ENCODE data around the gene NKX2-2.

Gene NKX2-2

DNA sequence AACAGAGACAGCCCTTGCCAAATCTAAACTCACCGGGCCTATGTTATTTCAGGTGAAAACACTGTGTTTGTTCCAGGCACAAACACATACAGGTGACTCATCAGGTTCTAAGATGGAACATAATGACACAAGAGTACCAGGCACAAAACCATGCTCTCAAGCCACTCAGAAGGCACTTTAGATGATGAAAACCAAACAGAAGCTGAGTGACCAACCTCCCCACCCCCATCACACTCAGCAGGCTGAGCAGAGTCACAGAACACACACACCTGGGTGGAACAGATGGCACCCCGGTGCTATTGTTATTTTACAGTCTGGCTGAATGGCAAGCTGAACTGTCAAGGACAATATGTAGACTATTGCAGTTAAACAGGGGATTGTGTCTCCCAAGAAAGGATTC is 20.6 kb upstream of the NKX2-2 start:
- no peak for TF ChIP-seq CTCF (conservative IDR thresholded peaks at IDR 0.05; ENCODE audit: low read length)
- H3K4me3 ChIP-seq (ENCODE audit: low read length): no peak overlapping the region
- DNase-seq (ENCODE audit: low read depth): no peak

DNA sequence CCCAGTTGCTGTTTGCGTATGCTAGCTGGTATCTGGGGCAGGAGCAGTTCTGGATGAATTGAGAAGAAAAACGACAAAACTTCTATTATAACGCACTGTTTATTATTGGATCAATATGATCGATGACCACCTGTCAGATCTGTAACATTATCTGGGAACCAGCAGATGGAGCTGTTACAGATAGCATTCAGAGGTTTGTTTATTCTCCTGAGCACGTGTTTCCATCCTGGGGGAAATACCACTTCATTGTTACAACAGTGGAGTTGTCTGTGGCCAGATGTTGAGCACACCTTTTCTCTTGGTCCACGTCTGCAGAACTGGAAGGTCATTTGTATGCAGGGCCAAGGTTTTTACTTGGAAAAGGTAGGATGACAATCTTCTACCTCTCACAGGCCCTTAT is 16.0 kb upstream of the NKX2-2 start:
- no peak for DNase-seq (ENCODE audit: low read depth)
- no peak overlapping the region for H3K4me3 ChIP-seq (ENCODE audit: low read length)
- TF ChIP-seq CTCF (conservative IDR thresholded peaks at IDR 0.05; ENCODE audit: low read length): peak; percentile 31; the same call in 1 of the 2 replicates

DNA sequence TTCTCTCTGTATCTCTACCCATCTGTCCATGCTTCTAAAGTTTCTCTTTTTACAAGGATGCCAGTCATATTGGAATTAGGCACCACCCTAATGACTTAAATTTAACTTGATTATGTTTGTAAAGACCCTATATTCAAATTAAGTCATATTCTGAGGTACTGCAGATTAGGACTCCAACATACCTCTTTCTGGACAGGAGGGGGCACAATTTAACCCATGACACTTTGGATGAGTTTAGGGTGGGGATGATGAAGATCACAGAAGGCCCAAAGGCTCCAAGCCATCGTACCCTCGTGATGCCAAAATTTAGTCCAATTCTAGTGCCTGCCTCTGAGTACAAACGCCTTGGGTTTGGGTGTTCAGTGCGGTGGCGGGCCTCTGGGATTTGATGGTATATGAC is 15.0 kb upstream of the NKX2-2 start:
- no peak for DNase-seq (ENCODE audit: low read depth)
- H3K4me3 ChIP-seq (ENCODE audit: low read length): no peak overlapping the region
- TF ChIP-seq CTCF (conservative IDR thresholded peaks at IDR 0.05; ENCODE audit: low read length): no peak

DNA sequence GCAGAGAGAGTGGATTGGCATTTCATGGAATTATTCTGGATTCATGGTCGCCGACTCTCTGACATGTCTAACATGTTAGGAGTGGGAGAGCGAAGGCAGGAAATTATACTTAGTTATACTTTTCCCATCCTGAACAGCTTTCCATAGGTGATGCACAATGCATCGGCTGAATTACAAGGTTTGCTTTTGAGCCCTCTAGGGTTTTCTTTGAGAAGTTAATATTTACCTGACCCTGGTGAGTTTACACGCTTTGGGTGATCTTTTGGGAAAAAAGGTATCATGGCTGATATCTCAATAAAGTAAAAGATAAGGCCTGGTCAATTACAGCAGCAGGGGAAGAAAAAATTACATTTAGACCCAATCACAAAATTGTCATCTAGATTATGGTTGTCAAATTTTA is 14.0 kb upstream of the NKX2-2 start:
- DNase-seq (ENCODE audit: low read depth): no peak
- TF ChIP-seq CTCF (conservative IDR thresholded peaks at IDR 0.05; ENCODE audit: low read length): no peak
- H3K4me3 ChIP-seq (ENCODE audit: low read length): no peak overlapping the region

DNA sequence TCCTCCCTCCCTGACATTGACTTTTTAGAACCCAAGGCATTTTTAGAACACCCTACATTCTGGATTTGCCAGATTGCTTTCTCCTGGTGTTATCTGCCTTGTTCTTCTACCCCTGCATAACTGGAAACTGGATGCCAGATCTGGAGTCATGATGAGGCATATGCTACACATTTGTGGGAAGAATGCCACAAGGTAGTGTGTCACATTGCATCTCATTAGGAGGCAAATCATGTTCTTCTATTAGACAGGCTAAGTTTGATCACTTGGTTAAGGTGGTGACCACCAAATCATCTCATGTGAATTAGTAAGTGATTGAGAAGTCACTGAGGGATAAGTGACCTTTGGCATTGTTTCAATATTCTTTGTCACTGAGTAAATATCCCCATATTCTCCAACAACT is 12.9 kb upstream of the NKX2-2 start:
- DNase-seq (ENCODE audit: low read depth): no peak
- TF ChIP-seq CTCF (conservative IDR thresholded peaks at IDR 0.05; ENCODE audit: low read length): no peak
- H3K4me3 ChIP-seq (ENCODE audit: low read length): no peak overlapping the region

- H3K4me3 ChIP-seq (ENCODE audit: low read length): no peak overlapping the region
- no peak for TF ChIP-seq CTCF (conservative IDR thresholded peaks at IDR 0.05; ENCODE audit: low read length)
- DNase-seq (ENCODE audit: low read depth): no peak
Observed at GRCh38 chr20:21523895-21524294, 10.0 kb upstream of the NKX2-2 start.

GRCh38 chr20:21523281-21523868 is 9.5 kb upstream of the NKX2-2 start:
- no peak for DNase-seq (ENCODE audit: low read depth)
- H3K4me3 ChIP-seq (ENCODE audit: low read length): no peak overlapping the region
- TF ChIP-seq CTCF (conservative IDR thresholded peaks at IDR 0.05; ENCODE audit: low read length): no peak
